Measurements from ENCODE around the gene TIMP2.

The TIMP2 gene

GRCh38 chr17:78962345-78962983 lies 37.3 kb upstream of the TIMP2 start:
- no peak overlapping the region for H3K4me3 ChIP-seq (ENCODE audit: low read depth, low read length)
- no peak for TF ChIP-seq CTCF (IDR thresholded peaks at IDR 0.05; ENCODE audit: insufficient read depth, low read depth, low read length, missing control alignments)
- no peak for DNase-seq (ENCODE audit: low read depth)

GRCh38 chr17:78961571-78961970 lies 36.4 kb upstream of the TIMP2 start:
- no peak for TF ChIP-seq CTCF (IDR thresholded peaks at IDR 0.05; ENCODE audit: insufficient read depth, low read depth, low read length, missing control alignments)
- no peak for DNase-seq (ENCODE audit: low read depth)
- no peak overlapping the region for H3K4me3 ChIP-seq (ENCODE audit: low read depth, low read length)

- no peak for TF ChIP-seq CTCF (IDR thresholded peaks at IDR 0.05; ENCODE audit: insufficient read depth, low read depth, low read length, missing control alignments)
- H3K4me3 ChIP-seq (ENCODE audit: low read depth, low read length), result no peak overlapping the region
- no peak for DNase-seq (ENCODE audit: low read depth)
These were observed 35.7 kb upstream of the TIMP2 start for GRCh38 chr17:78960928-78961327.

GRCh38 chr17:78959803-78960202 lies 34.6 kb upstream of the TIMP2 start:
- H3K4me3 ChIP-seq (ENCODE audit: low read depth, low read length), result no peak overlapping the region
- DNase-seq (ENCODE audit: low read depth), result no peak
- no peak for TF ChIP-seq CTCF (IDR thresholded peaks at IDR 0.05; ENCODE audit: insufficient read depth, low read depth, low read length, missing control alignments)

GRCh38 chr17:78958641-78959127 lies 33.5 kb upstream of the TIMP2 start:
- no peak overlapping the region for H3K4me3 ChIP-seq (ENCODE audit: low read depth, low read length)
- no peak for DNase-seq (ENCODE audit: low read depth)
- TF ChIP-seq CTCF (IDR thresholded peaks at IDR 0.05; ENCODE audit: insufficient read depth, low read depth, low read length, missing control alignments), result no peak

GRCh38 chr17:78957128-78957527 lies 31.9 kb upstream of the TIMP2 start:
- no peak overlapping the region for H3K4me3 ChIP-seq (ENCODE audit: low read depth, low read length)
- no peak for TF ChIP-seq CTCF (IDR thresholded peaks at IDR 0.05; ENCODE audit: insufficient read depth, low read depth, low read length, missing control alignments)
- DNase-seq (ENCODE audit: low read depth), result no peak

GRCh38 chr17:78956254-78956653 lies 31.1 kb upstream of the TIMP2 start:
- H3K4me3 ChIP-seq (ENCODE audit: low read depth, low read length), result no peak overlapping the region
- no peak for DNase-seq (ENCODE audit: low read depth)
- no peak for TF ChIP-seq CTCF (IDR thresholded peaks at IDR 0.05; ENCODE audit: insufficient read depth, low read depth, low read length, missing control alignments)
